GM18909 (cell line): ENCODE data around the gene STYK1.
"Not testable (repeated sequence)": the region's sequence is repeated elsewhere in the genome, so short reads cannot be mapped to it uniquely, and the experiment has no call there.

Experiments
- ATAC-seq: cut with Tn5 transposase; IDR thresholded peaks from one replicate; pipeline ENCODE4 v1.9.1; 2021; ENCODE audit warnings: mild to moderate bottlenecking; ENCODE audit not compliant: unreplicated experiment, poor library complexity

Gene STYK1

GRCh38 chr12:10574307-10574706 is 99.5 kb downstream of the STYK1 start:
- ATAC-seq = no peak

- not testable (repeated sequence) for ATAC-seq
Measured at GRCh38 chr12:10572021-10572490, 101.8 kb downstream of the STYK1 start.

- ATAC-seq = no peak
Measured at GRCh38 chr12:10571141-10571540, 102.7 kb downstream of the STYK1 start.
